SK-N-SH (cell line): ENCODE data around the gene IKZF4. TPM values are rescaled to one million over a fixed set of nuclear protein-coding genes. Genes with fewer than 3 reads are reported as not detected.
"Not testable (repeated sequence)": the region's sequence is repeated elsewhere in the genome, so short reads cannot be mapped to it uniquely, and the experiment has no call there.

Source experiments
- CTCF ChIA-PET: fragments of 300-600, 350-600 bp; formaldehyde crosslinking; extraction: SDS; loops from one replicate; lab custom pipeline; 2021; lab: Yijun Ruan, JAX
- POLR2A ChIA-PET: fragments of 350-600 bp; sonication (Branson Sonifier 250); formaldehyde crosslinking; extraction: SDS; loops from one replicate; lab custom pipeline; 2020; ENCODE audit warnings: antibody characterized with exemption, inconsistent platforms; lab: Yijun Ruan, JAX
- DNase-seq: peaks from one replicate; pipeline ENCODE4 v3.0.0; 2012
- H2AFZ ChIP-seq: fragments of 200-600 bp; sonication (generic); 2 replicates; pipeline ENCODE4 v1.8.1; 2016; ENCODE audit warnings: antibody characterized with exemption, mild to moderate bottlenecking, low read depth
- H3F3A ChIP-seq: fragments of 200-600 bp; sonication (generic); replicated peaks from 2 replicates; pipeline ENCODE3; 2016; ENCODE audit warnings: antibody characterized with exemption, mild to moderate bottlenecking; ENCODE audit not compliant: insufficient read depth
- H3K27ac ChIP-seq, 2 experiments: fragments of 200-500 bp in 1 of 2; fragments of 200-600 bp in 1 of 2; sonication (Bioruptor generic) in 1 of 2; sonication (generic), shearing (Covaris generic) in 1 of 2; 2 replicates each; pipeline versions ENCODE4 v1.5.1 to v1.6.1; 2014 to 2016; ENCODE audit warnings: low read depth in 2 of 2, inconsistent platforms in 1 of 2, low read length in 1 of 2, mild to moderate bottlenecking in 1 of 2, mixed read lengths in 1 of 2
- H3K27me3 ChIP-seq: fragments of 200-600 bp; sonication (generic), shearing (Covaris generic); 2 replicates; pipeline ENCODE4 v1.6.1; 2016; ENCODE audit warnings: mixed run types; ENCODE audit not compliant: insufficient read depth
- H3K36me3 ChIP-seq, 2 experiments: fragments of 200-500 bp in 1 of 2; fragments of 200-600 bp in 1 of 2; sonication (Bioruptor generic) in 1 of 2; sonication (generic) in 1 of 2; replicated peaks in 1 of 2; 2 replicates each; pipeline versions ENCODE3 to v1.5.1; 2014 to 2016; ENCODE audit warnings: low read length in 1 of 2, mild to moderate bottlenecking in 1 of 2; ENCODE audit not compliant: insufficient read depth in 2 of 2, control insufficient read depth in 1 of 2
- H3K4me1 ChIP-seq, 2 experiments: fragments of 200-500 bp in 1 of 2; fragments of 200-600 bp in 1 of 2; sonication (Bioruptor generic) in 1 of 2; sonication (generic), shearing (Covaris generic) in 1 of 2; 2 replicates each; pipeline versions ENCODE4 v1.5.1 to v1.6.1; 2014 to 2016; ENCODE audit warnings: low read depth in 1 of 2, low read length in 1 of 2, mixed run types in 1 of 2; ENCODE audit not compliant: insufficient read depth in 2 of 2, control insufficient read depth in 1 of 2
- H3K4me2 ChIP-seq: fragments of 200-600 bp; sonication (generic), shearing (Covaris generic); 2 replicates; pipeline ENCODE4 v1.6.1; 2017; ENCODE audit warnings: mixed run types
- H3K4me3 ChIP-seq, 2 experiments: fragments of 200-500 bp in 1 of 2; fragments of 200-600 bp in 1 of 2; sonication (Bioruptor generic) in 1 of 2; sonication (generic), shearing (Covaris generic) in 1 of 2; 2 replicates each; pipeline versions ENCODE4 v1.5.1 to v1.8.1; 2014 to 2016; ENCODE audit warnings: low read depth in 2 of 2, inconsistent platforms in 1 of 2, low read length in 1 of 2, mild to moderate bottlenecking in 1 of 2, mixed read lengths in 1 of 2, moderate library complexity in 1 of 2
- H3K79me2 ChIP-seq: fragments of 200-600 bp; sonication (generic); 2 replicates; pipeline ENCODE4 v1.8.1; 2017; ENCODE audit warnings: mild to moderate bottlenecking; ENCODE audit not compliant: insufficient read depth
- H3K9ac ChIP-seq: fragments of 200-600 bp; sonication (generic); 2 replicates; pipeline ENCODE4 v1.6.1; 2017; ENCODE audit warnings: mixed run types
- H3K9me2 ChIP-seq: fragments of 200-600 bp; sonication (generic); 2 replicates; pipeline ENCODE4 v1.6.1; 2017; ENCODE audit warnings: mixed run types
- H3K9me3 ChIP-seq: fragments of 200-600 bp; sonication (generic); 2 replicates; pipeline ENCODE4 v1.6.1; 2017; ENCODE audit warnings: mixed run types, mild to moderate bottlenecking, moderate library complexity
- H4K20me1 ChIP-seq: fragments of 200-600 bp; sonication (generic); 2 replicates; pipeline ENCODE4 v1.6.1; 2017; ENCODE audit warnings: mild to moderate bottlenecking, mixed run types; ENCODE audit not compliant: insufficient read depth
- CTCF ChIP-seq: fragments of 200-600 bp; sonication (generic); IDR thresholded peaks from 2 replicates; pipeline ENCODE4 v1.6.1; 2017; ENCODE audit warnings: antibody characterized with exemption, mild to moderate bottlenecking, moderate library complexity
- ELF1 ChIP-seq: IDR thresholded peaks from 2 replicates; pipeline ENCODE4 v1.4.0; 2012
- GABPA ChIP-seq: IDR thresholded peaks from 2 replicates; pipeline ENCODE4 v1.4.0; 2012; ENCODE audit warnings: low read depth, mild to moderate bottlenecking
- RFX5 ChIP-seq: IDR thresholded peaks from 2 replicates; pipeline ENCODE4 v1.6.1; 2012; ENCODE audit warnings: mild to moderate bottlenecking, improper control_type of control experiment, low read length
- RXRA ChIP-seq: IDR thresholded peaks from 2 replicates; pipeline ENCODE4 v1.4.0; 2012; ENCODE audit warnings: low read depth, mild to moderate bottlenecking, borderline replicate concordance
- SIN3A ChIP-seq: IDR thresholded peaks from 2 replicates; pipeline ENCODE4 v1.6.1; 2012; ENCODE audit warnings: low read depth, mild to moderate bottlenecking, low read length, moderate library complexity, borderline replicate concordance
- TCF12 ChIP-seq: IDR thresholded peaks from 2 replicates; pipeline ENCODE4 v1.4.0; 2012
- WGBS: methylation state at CpG from one replicate; pipeline ENCODE4 v1.1.6; 2017; ENCODE audit warnings: low lambda C conversion rate; 5-methylcytosine and 5-hydroxymethylcytosine counted together
- polyA plus RNA-seq, 3 experiments: library from polyadenylated mRNA; depleted of rRNA; stranded (reverse); fragments of >200 nt; gene quantifications; 2 replicates each; pipeline ENCODE4 v1.2.3, GENCODE V29; 2012

IKZF4 gene
- polyA plus RNA-seq, 1 of the 3 experiments (the other 2 are of a cell fraction): 3.9 TPM

- Histone ChIP-seq H3K4me2 (no peak overlapping the region), H3K9me3 (no peaks in the 10 kb centered on the region), H3K27ac (no peak overlapping the region), H4K20me1 (no peaks in the 10 kb centered on the region), H3K36me3 (peaks cover 9 to 40% of the 10 kb centered on the region in 2 experiments), H3F3A (peaks cover 6% of the 10 kb centered on the region), H3K4me3 (no peak overlapping the region), H3K79me2 (peaks cover 73% of the 10 kb centered on the region), H3K4me1 (peaks cover 0 to 3% of the 10 kb centered on the region in 2 experiments; a peak in 2 of 4 replicates), H3K9ac (no peak overlapping the region), H3K9me2 (no peaks in the 10 kb centered on the region), H3K27me3 (no peaks in the 10 kb centered on the region), H2AFZ (no peak overlapping the region)
- no peak for TF ChIP-seq RFX5
- no peak for TF ChIP-seq RXRA
- no peak for TF ChIP-seq TCF12
- TF ChIP-seq CTCF: no peak
- no peak for TF ChIP-seq ELF1
- CTCF ChIA-PET: interaction anchor here (1.2 to 4.4 kb wide), 2 partner anchors 17 to 51 kb away, joined by 4 to 22 read pairs; no protein-coding TSS in a partner anchor
- POLR2A ChIA-PET: interaction anchor here (1.2 kb wide), 1 partner anchor 8 kb away, joined by 3 read pairs; no protein-coding TSS in a partner anchor
- 96% methylated on average over 7 of the region's 7 CpGs for WGBS
- DNase-seq: no peak
These were observed 42.5 kb upstream of the IKZF4 start for GRCh38 chr12:55978393-55978792.

GRCh38 chr12:55979069-55979468, 41.8 kb upstream of the IKZF4 start:
- no peak overlapping the region for H3K27ac ChIP-seq
- CTCF ChIA-PET: interaction anchor here (1.5 to 4.4 kb wide), 2 partner anchors 17 to 183 kb away, joined by 3 to 22 read pairs; no protein-coding TSS in a partner anchor
- peaks cover 0 to 3% of the 10 kb centered on the region in 2 experiments; a peak in 2 of 4 replicates for H3K4me1 ChIP-seq
- H2AFZ ChIP-seq: no peak overlapping the region
- peaks cover 78% of the 10 kb centered on the region for H3K79me2 ChIP-seq
- no peak overlapping the region for H3K4me3 ChIP-seq
- DNase-seq: no peak
- H3F3A ChIP-seq: peaks cover 6% of the 10 kb centered on the region
- no peaks in the 10 kb centered on the region for H3K9me2 ChIP-seq
- no peak for TF ChIP-seq GABPA
- TF ChIP-seq SIN3A: no peak
- TF ChIP-seq, all 33 proteins: peak for 0
- WGBS: 89% methylated on average over 3 of the region's 3 CpGs
- Histone ChIP-seq H3K9me3 (no peaks in the 10 kb centered on the region), H3K9ac (no peak overlapping the region), H3K36me3 (peaks cover 9 to 40% of the 10 kb centered on the region in 2 experiments), H4K20me1 (no peaks in the 10 kb centered on the region), H3K4me2 (no peak overlapping the region), H3K27me3 (no peaks in the 10 kb centered on the region)
- POLR2A ChIA-PET: no interaction called here

GRCh38 chr12:55981882-55982281, 39.0 kb upstream of the IKZF4 start:
- peaks cover 51% of the 10 kb centered on the region; the same call in 1 of the 2 replicates for H3K79me2 ChIP-seq

More at GRCh38 chr12:55981882-55982281, 39.0 kb upstream of the IKZF4 start:
- H3F3A ChIP-seq, H3K27ac ChIP-seq, H3K4me3 ChIP-seq, H3K27me3 ChIP-seq, H3K9ac ChIP-seq, H3K4me2 ChIP-seq, H3K9me2 ChIP-seq, DNase-seq, H2AFZ ChIP-seq, H3K9me3 ChIP-seq, H3K4me1 ChIP-seq, H4K20me1 ChIP-seq: not testable (repeated sequence)
- H3K36me3 ChIP-seq: peaks cover 19 to 51% of the 10 kb centered on the region in 2 experiments
- ChIA-PET POLR2A (interaction anchor here (1.6 kb wide), 1 partner anchor 8 kb away, joined by 8 read pairs; the partner anchor contains the start of gene RAB5B), CTCF (interaction anchor here (0.8 to 7.0 kb wide), 6 partner anchors 14 to 243 kb away, joined by 3 to 50 read pairs (median 4); no protein-coding TSS in a partner anchor)
- WGBS: 74% methylated on average over 5 of the region's 5 CpGs
